Stimulated activated CD8-positive, alpha-beta memory T cell treated with anti-CD3 and anti-CD28 coated beads, Interleukin-7, amount 100 ng/mL, for 48 hours (primary cell): ENCODE results near the gene PROK2.

Experiments used
- DNase-seq, 2 donors: peaks; one replicate each; pipeline ENCODE4 v3.0.0-alpha.2; 2020; ENCODE audit warnings: low read depth in 1 of 2; ENCODE audit errors: extremely low read depth in 1 of 2

PROK2 gene

GRCh38 chr3:71784914-71785531 lies at the start of gene PROK2:
TSS of gene PROK2 (minus strand) at chr3:71785148. CDS start at chr3:71785052, 96 bp downstream.
- no peak for DNase-seq

- no peak for DNase-seq
These were observed 46.7 kb upstream of the PROK2 start for GRCh38 chr3:71831599-71831998.

GRCh38 chr3:71825551-71826283 lies 40.8 kb upstream of the PROK2 start:
- DNase-seq = no peak

GRCh38 chr3:71821116-71821515 lies 36.2 kb upstream of the PROK2 start:
- no peak for DNase-seq

GRCh38 chr3:71817262-71817661 lies 32.3 kb upstream of the PROK2 start:
- no peak for DNase-seq

GRCh38 chr3:71816767-71817156 lies 31.8 kb upstream of the PROK2 start:
- DNase-seq = no peak

GRCh38 chr3:71815340-71816067 lies 30.6 kb upstream of the PROK2 start:
- no peak for DNase-seq

GRCh38 chr3:71813704-71814103 lies 28.8 kb upstream of the PROK2 start:
- DNase-seq = no peak

- DNase-seq = no peak
These were observed 28.1 kb upstream of the PROK2 start for GRCh38 chr3:71813073-71813472.

- DNase-seq = no peak
These were observed 25.1 kb upstream of the PROK2 start for GRCh38 chr3:71810056-71810455.

- DNase-seq = no peak
These were observed 24.5 kb upstream of the PROK2 start for GRCh38 chr3:71809321-71810026.

GRCh38 chr3:71806736-71807135 lies 21.8 kb upstream of the PROK2 start:
- DNase-seq = no peak

GRCh38 chr3:71805691-71806090 lies 20.7 kb upstream of the PROK2 start:
- DNase-seq = no peak

- no peak for DNase-seq
These were observed 20.3 kb upstream of the PROK2 start for GRCh38 chr3:71805199-71805598.

GRCh38 chr3:71803248-71803647 lies 18.3 kb upstream of the PROK2 start:
- no peak for DNase-seq

GRCh38 chr3:71801986-71802385 lies 17.0 kb upstream of the PROK2 start:
- no peak for DNase-seq

GRCh38 chr3:71800023-71800422 lies 15.1 kb upstream of the PROK2 start:
- DNase-seq = no peak

- no peak for DNase-seq
These were observed 12.5 kb upstream of the PROK2 start for GRCh38 chr3:71797455-71797854.

GRCh38 chr3:71796290-71796689 lies 11.3 kb upstream of the PROK2 start:
- DNase-seq = no peak

GRCh38 chr3:71791634-71792033 lies 6.7 kb upstream of the PROK2 start:
- no peak for DNase-seq

- DNase-seq = no peak
These were observed 5.0 kb upstream of the PROK2 start for GRCh38 chr3:71789922-71790321.
